NCI-H128 (cell line): ENCODE data around the gene RAP1GAP.

Experiments used
- DNase-seq: peaks from one replicate; lab custom pipeline; 2025; ENCODE audit not compliant: unreplicated experiment; lab: John Stamatoyannopoulos, UW

RAP1GAP gene

GRCh38 chr1:21614419-21615115 lies 54.6 kb downstream of the RAP1GAP start:
- no peak for DNase-seq

DNA sequence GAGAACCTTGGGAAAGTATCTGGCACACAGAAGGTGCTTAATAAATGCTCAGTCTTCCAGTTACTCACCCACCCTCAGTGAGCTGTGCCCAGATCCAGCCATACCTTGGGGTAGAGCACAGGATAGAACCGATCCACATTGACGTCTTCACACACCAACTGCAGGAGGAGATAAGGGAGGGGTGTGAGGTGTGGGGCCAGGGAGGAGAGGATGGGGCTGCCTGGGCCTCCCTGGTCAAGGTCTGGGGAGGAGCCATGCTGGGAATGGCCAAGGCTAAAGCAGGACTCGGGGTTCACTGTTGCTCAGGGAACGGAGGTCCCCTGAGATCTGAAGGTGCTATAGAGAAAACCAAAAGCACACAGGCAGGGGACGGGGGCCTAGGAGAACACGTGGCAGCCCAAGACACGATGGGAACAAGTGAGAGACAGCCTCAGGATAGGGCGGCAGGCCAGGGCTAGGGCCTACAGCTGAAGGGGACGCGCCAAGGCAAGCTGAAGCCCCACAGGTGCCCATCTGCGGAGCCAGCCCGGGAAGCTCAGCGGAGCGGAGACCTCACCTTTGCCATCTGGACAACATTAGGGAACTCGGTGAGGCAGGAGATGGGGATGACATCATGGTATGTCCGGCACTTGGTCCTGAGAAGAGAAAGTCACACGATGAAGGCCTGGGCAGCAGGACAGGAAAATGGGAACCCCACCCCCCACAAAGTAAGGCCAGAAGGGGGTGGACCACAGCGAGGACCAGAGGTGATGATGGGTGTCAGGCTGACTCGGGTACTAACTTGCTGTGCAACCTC lies 55.9 kb downstream of the RAP1GAP start:
- no peak for DNase-seq

- DNase-seq: no peak
Observed at GRCh38 chr1:21612057-21612456, 57.1 kb downstream of the RAP1GAP start.

DNA sequence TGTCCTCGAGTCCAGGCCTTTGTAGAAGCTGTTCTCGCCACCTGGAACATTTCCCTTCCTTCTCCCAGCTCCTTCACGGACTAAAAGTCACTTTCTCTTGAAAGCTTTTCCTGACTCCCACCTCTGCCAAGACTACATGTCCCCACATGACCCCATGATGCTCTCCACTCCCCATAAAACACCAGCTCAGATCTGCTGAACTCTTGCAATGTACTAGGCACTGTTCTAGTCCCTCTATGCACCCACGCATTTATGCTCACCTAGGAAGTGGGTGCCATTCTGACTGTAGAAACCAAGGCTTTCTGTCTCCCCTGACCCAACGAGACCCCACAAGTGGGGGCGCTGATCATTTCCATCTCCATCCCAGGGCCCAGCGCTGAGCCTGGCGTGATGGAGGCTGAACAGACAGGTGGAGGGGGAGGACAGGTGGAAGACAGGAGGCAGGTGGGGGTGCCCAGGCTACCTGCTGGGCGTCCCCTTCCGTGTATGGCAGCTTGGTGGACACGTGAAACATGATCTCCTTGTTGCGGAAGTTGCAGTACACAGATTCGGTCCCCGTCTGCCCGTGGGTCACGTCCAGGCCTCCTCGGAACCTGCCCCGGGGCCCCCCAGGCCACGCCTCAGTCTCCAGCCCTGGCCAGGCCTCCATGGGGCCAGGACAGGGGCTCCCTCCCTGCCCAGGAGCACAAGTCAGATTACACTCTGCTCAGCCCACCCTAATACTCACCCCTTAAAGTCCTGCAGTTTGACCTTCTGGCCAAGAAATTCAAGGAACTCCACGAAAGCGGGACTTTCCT lies 58.0 kb downstream of the RAP1GAP start:
- DNase-seq: no peak

GRCh38 chr1:21610027-21610426 lies 59.1 kb downstream of the RAP1GAP start:
- no peak for DNase-seq

GRCh38 chr1:21608798-21609197 lies 60.4 kb downstream of the RAP1GAP start:
- no peak for DNase-seq

DNA sequence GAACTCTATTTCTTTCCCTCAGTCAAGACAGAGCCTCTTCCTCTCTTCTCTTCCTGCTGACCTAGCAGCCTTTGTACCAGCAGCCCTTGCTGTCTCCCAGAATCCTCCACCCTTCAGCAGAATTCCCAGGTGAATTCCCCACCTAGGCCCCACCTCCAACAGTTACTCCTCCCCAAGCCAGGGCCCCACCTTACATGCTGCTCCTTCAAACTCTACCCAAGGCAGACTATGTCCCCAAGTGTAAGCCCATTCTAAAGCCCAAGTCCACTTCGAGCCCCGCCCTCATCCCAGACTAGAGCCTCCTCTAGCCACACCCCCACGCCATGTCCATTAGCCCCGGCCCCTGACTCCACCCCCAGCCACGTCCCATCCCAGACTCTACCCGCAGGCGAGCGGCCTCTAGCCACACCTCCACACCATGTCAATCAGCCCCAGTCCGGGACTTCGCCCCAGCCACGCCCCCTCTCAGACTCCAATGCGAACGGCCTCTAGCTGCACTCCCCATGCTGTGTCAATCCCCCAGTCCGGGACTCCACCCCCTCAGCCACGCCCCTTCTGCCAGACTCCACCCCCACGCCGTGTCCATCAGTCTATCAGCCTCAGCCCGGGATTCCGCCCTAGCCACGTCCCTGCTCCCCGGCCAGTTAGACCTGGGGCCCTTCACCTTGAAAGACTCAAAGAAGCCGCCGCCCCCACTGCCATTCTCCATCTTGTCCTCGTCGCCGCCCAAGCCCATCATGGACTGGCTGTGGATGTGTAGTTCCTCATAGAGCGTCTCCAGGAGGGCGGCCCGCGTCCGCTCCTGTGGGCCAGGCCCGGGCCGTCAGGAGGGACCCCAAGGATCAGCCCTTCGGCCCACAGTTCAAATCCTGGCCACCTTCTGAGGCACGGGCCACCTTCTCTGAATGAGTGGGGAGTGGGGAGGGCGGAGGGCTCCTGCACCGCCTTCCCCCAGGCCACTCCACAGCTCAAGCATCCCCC lies 61.3 kb downstream of the RAP1GAP start:
- DNase-seq: no peak

DNA sequence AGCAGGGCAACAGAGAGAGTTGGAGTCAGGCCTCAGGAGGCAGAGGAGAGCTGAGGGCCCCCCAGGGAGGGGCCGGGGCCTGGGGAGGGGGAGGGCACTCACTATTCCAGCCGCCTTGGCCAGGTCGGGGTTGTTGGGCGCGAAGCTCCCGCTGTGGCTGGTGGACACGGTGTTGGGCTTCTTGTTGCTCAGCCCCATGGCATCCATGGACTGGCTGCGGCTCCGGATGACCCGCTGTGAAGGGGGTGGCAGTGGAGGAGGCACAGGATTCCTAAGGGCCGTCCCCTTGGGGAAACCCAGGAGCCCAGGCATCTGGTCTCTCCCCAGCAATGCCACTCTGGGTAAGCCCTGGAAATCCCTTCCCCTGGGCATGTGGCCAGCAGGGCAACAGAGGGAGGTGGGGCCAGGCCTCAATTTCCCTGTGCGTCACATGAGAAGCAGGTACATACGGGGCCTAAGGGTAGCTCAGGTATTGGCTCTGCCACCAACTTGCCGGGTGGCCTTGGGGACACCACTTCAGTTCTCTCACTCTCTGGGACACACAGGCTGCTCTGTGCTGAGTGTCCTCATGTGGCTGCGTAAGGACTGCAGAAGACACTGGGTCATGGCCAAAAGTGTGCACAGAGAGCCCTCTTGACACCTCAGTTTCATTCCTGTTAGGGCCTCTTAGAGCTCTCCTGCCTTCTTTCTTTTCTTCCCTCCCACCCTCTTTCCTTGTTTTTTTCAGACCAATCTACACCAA lies 63.0 kb downstream of the RAP1GAP start:
- no peak for DNase-seq

DNA sequence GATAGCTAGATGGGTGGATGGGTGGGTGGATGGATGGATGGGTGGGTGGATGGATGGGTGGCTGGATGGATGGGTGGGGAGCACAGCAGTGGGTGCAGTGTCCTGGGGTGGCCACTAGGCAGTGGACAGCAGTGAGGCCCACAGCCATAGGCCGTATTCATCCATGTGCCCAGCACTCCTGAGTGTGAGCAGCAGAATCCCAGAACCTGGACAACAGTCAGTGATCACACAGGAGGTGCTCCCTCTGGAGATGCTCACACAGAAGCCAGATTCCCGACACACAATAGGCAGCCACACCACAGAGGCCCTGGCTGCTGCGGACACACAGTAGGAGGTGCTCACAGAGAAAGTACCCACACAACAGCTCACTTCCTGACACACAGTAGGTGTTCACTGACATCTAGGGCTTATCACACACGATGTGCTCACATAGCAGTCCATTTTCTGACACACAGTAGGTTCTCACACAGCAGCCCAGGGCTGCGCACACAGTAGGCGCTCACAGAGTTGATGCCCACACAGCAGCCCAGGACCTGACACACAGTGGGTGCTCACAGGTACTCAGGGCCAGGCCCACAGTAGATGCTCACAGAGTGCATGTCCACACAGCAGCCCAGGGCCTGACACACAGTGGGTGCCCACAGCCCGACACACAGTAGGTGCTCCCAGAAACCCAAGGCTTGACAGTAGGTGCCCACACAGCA lies 64.0 kb downstream of the RAP1GAP start:
- no peak for DNase-seq

DNA sequence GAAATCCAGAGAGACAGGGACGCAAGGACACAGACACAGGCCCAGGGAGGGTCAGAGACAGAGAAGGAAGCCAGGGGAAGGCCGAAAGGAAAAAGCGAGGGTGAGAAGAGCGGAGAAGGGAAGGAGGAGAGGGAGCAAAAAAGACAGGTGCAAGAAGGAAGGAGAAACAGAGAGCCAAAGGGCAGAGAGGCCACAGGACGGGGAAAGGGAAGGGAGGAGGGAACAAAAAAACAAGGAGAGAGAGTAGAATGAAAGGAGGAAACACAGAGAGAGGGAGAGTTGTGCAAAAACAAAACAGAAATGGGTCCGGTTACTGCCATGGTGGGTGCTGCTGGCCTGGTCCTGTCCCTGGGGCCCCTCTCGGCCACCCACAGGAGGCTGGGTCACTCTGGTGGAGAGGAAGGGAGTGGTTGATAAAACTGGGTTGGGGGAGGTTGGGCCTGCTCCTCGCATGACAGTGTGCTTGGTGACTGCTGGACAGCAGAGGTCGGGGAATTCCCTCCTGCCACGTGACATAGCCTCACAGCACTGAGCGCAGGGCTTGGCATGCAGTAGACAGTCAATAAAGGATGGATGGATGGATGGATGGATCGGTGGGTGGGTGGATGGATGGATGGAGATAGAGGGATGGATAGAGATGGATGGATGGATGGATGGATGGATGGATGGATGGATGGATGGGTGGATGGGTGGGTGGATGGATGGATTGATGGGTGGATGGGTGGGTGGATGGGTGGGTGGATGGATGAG lies 64.8 kb downstream of the RAP1GAP start:
- DNase-seq: no peak

DNA sequence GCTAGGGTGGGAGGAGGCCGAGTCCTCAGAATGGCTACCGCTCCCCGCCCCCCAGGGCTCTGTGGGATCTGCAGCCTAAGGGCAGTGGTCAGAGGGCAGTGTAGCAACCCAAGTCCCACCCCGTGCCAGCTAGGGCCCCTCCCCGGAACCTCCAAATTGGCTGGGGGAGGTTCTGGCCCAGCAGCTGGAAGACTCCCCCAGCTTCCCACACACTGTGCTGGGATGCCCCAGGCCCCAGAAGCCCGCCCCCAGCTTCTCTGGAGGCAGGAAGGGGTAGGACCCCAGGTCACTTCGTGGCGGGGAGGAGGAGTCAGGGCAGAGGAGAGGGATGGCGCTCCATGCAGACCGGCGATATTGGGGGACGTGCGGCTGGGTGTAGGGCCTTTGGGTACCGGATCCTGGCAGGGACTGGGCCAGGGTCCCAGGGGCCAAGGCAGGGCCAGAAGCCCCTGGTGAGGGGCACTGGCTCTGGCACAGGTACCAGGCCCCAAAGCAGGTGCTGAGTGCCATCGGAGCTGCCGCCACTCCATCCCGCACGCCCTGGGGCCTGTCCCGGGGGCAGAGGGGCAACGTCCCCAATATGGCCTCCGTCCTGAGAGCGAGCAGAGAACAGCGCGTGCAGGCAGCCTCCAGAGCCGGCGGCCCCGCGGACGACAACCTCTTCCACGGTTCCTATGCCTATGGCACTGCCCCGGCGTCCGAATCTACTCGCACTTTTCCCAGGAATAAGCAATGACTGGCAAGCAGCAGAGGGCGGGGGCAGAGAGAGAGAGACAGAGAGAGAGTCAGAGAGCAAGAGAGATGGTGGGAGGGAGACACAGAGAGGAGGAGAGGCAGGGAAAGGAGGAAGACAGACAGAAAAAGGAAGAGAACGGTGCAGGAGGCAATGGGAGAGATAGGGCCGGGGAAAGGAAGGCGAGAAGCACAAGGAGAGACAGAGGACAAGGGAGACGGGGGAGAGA lies 65.7 kb downstream of the RAP1GAP start:
- DNase-seq: no peak

- no peak for DNase-seq
Observed at GRCh38 chr1:21601278-21602048, 67.7 kb downstream of the RAP1GAP start.

DNA sequence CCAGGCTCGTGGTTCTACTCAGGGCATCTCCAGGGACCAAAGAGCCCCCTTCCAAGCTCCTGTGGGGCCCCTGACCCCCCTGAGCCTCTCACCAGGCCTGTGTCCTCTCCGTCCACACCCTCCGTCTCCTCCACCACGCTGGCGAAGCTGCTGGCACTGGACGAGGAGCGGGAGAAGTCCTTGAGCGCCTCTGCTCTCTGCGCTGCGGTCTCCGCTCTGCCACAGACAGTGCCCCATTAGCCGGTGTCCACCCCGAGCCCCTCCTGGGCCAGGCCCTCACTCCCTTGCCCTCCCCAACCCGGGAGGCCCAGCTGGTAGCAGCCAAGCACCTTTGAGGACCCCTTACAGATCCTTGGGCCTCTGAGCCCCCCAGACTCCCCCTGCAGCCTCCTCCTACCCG lies 69.8 kb downstream of the RAP1GAP start:
- no peak for DNase-seq

GRCh38 chr1:21598904-21599303 lies 70.3 kb downstream of the RAP1GAP start:
- no peak for DNase-seq

- no peak for DNase-seq
Observed at GRCh38 chr1:21598417-21598816, 70.7 kb downstream of the RAP1GAP start.

GRCh38 chr1:21597753-21598152 lies 71.4 kb downstream of the RAP1GAP start:
- no peak for DNase-seq

DNA sequence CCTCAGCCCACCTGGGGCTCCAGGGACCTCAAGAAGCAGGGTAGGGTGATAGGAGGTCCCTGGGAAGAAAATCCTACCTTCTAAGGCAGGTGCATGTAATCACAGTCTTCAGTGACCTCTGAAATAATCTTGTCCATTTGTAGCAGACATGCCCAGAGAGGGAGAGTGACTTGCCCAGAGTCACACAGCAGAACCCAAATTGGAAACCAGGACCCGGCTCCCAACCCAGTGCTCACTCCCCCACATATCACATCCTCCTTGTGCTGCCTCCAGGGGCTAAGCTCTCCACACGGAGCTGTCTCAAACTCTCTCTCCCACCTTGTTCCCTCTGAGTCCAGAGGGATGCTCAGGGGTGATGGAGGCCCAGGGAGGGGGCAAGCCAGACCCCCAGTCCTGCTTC lies 72.5 kb downstream of the RAP1GAP start:
- DNase-seq: no peak
